GM12801 (cell line): ENCODE data around the gene ATP13A5.

ENCODE experiments used
- TF ChIP-seq, protein P1 (sequence below): IDR thresholded peaks from one replicate; pipeline ENCODE4 v1.5.1; 2011; ENCODE audit warnings: control low read depth; ENCODE audit not compliant: insufficient read length; ENCODE audit errors: extremely low read depth

Gene ATP13A5

DNA sequence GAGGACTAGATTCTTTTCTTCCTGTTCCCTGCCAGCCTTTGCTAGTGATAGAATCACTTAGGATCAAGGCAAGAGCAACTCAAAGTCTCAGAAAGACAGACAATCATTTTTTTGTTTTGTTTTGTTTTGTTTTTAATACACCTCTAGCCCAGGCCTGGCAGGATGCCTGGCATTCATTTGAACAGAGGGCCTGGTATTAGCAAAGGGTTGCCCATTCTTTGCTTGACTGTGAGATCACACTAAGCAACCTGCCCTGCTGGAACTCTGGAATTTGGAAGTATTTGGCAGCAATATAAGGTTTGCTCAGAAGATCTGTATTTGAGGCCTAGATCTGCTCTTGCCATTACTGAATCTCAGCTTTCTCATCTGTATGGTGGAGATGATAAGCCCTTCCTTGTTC is 21.8 kb upstream of the ATP13A5 start:
- TF ChIP-seq, protein P1, sequence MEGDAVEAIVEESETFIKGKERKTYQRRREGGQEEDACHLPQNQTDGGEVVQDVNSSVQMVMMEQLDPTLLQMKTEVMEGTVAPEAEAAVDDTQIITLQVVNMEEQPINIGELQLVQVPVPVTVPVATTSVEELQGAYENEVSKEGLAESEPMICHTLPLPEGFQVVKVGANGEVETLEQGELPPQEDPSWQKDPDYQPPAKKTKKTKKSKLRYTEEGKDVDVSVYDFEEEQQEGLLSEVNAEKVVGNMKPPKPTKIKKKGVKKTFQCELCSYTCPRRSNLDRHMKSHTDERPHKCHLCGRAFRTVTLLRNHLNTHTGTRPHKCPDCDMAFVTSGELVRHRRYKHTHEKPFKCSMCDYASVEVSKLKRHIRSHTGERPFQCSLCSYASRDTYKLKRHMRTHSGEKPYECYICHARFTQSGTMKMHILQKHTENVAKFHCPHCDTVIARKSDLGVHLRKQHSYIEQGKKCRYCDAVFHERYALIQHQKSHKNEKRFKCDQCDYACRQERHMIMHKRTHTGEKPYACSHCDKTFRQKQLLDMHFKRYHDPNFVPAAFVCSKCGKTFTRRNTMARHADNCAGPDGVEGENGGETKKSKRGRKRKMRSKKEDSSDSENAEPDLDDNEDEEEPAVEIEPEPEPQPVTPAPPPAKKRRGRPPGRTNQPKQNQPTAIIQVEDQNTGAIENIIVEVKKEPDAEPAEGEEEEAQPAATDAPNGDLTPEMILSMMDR = no peak

DNA sequence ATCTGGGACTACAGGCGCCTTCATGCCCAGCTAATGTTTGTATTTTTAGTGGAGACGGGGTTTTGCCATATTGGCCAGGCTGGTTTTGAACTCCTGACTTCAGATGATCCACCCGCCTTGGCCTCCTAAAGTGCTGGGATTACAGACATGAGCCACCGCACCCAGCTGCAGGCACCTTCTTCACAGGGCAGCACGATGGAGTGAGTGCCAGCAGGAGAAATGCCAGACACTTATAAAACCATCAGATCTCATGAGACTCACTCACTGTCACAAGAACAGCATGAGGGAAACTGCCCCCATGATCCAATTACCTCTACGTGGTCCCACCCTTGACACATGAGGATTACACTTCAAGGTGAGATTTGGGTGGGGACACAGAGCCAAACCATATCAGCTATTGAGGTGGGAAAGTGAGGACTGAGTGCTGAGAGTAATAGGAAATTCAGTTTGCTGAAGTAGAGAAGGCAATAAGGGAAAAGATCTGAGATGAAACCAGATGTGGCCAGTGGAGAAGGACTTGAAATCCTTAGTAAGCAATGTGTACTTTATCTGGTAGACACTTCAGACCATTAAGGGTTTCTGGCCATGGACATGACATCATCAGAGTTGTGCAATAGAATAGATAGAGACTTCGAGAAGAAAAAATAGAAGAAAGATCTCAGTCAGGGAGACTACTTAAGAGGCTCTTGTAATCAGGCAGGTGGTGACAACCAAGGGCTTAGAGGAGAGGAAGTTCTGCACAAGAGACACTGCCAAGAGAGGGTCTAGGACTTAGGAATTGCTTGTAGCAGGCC is 18.1 kb upstream of the ATP13A5 start:
- TF ChIP-seq, protein P1 = no peak

DNA sequence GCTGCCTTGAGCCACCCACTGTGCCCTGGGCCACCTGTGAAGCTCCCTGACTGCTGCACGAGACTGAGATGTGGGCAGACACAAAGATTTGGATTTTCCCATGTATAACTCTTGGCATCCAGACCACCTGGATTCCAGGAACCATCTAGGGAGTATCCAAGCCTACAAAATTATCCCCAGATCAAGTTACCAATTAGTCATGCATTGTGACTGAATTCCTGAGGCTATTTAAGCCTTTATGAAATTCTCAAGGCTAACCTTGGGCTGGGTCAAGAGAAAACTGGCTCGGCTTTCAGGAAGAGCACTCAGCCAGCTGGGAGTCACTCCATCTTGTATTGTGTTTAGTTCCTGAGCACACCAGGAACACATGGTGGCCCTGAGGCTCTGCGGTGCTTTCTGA is 13.3 kb upstream of the ATP13A5 start:
- TF ChIP-seq, protein P1 = no peak

DNA sequence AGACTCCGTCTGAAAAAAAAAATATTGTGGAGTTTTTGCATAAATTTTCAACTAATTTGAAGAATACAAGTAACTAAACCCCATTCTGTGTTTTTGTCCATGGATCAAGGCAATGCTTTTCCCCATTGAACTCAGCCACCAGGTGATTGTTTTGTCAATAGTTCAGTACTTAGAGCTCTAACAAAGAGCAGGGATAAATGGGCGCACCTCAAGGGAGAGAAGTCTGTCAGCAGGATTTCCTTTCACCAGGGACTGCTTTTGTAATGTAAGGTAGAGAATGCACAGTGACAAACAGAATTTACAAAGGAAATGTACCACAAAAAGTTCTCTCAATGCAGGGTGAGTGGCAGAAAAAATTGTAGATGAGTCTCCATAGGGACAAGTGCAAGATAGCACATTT is 10.8 kb upstream of the ATP13A5 start:
- TF ChIP-seq, protein P1 = no peak

DNA sequence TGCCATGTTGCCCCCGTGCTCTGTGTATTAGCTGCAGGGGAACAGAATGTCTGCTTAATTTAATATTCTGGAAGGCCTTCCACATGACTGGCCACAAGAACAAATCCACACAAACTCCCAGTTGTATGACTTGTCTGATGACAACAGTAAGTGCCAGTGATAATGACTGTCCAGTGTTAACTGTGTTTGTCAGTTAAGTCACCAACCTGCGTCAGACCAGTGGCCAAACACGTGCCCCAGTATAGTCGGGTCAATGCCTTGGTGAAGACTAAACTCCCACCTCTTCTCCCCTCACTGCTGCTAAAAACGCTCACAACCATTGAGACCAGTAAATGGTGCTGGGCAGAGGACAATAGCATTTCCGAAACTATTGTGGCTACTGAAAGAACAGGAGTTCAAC is 9.8 kb upstream of the ATP13A5 start:
- TF ChIP-seq, protein P1 = no peak

DNA sequence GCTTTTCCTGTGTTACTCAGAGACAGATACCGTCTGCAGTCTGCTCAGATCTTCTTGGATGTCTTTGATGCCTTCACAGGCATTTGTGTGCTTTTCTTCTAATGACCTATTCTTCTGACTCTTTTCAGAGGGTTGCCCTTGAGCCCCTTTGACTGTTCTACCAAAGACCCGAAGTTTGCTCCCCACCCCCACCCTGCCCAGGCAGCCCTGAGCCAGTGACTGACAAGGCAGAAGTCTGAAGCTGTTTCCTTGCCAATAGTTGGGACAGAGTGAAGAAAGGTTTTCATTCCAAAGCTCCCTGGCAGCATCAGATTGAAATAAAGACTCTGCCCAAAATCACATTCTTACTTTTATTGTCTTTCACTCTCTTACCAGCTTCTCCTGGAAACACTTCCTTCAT is 9.0 kb upstream of the ATP13A5 start:
- TF ChIP-seq, protein P1 = no peak

DNA sequence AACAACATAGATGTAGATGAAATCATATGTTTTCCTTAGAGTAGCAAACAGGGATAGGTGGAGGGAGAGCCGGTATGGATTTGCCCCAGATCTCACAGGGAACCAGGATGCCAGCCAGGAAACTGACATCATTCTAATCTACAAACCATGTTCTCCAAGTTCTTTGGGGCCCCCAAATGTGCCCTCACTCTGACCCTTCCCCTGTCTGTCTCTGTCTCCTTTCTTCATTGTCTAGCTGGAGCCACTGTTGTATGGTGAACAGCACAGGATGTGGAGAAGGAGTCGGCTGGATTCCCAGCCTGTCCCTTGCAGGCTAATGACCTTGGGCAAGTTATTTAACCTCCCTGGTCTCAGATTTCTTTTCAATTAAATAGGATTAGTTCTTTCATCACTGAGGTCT is 962 bp downstream of the ATP13A5 start:
- TF ChIP-seq, protein P1 = no peak
